Neuronal stem cell (in vitro differentiated cells): Measurements from ENCODE around the gene SLC6A16.

ENCODE experiments used
- DNase-seq: peaks from one replicate; pipeline ENCODE4 v3.0.0-alpha.2; 2013; ENCODE audit warnings: low spot score
- H2AFZ ChIP-seq: one replicate; pipeline ENCODE4 v1.6.1; 2013; ENCODE audit warnings: mild to moderate bottlenecking, low read length, inconsistent platforms
- H2AK5ac ChIP-seq: 2 replicates; pipeline ENCODE4 v1.6.1; 2013; ENCODE audit warnings: low read depth, mild to moderate bottlenecking, inconsistent platforms, low read length, moderate library complexity, mixed read lengths
- H2BK120ac ChIP-seq: 2 replicates; pipeline ENCODE4 v1.6.1; 2013; ENCODE audit warnings: low read depth, mild to moderate bottlenecking, inconsistent platforms, low read length, moderate library complexity, mixed read lengths
- H2BK12ac ChIP-seq: one replicate; pipeline ENCODE4 v1.6.1; 2013; ENCODE audit warnings: low read length, inconsistent platforms
- H2BK15ac ChIP-seq: 2 replicates; pipeline ENCODE4 v1.6.1; 2013; ENCODE audit warnings: mild to moderate bottlenecking, low read length, inconsistent platforms, mixed read lengths
- H2BK5ac ChIP-seq: one replicate; pipeline ENCODE4 v1.6.1; 2013; ENCODE audit warnings: inconsistent platforms, mild to moderate bottlenecking, low read length, moderate library complexity
- H3K14ac ChIP-seq: one replicate; pipeline ENCODE4 v1.6.1; 2013; ENCODE audit warnings: low read length, inconsistent platforms
- H3K18ac ChIP-seq: 2 replicates; pipeline ENCODE4 v1.6.1; 2013; ENCODE audit warnings: low read length, inconsistent platforms
- H3K23ac ChIP-seq: 2 replicates; pipeline ENCODE4 v1.6.1; 2013; ENCODE audit warnings: low read depth, mild to moderate bottlenecking, mixed read lengths, low read length, inconsistent platforms; ENCODE audit not compliant: poor library complexity
- H3K27ac ChIP-seq: replicated peaks from 3 replicates; pipeline ENCODE4 v1.5.1; 2013; ENCODE audit warnings: low read length, inconsistent platforms
- H3K27me3 ChIP-seq, 3 experiments: 2 replicates each; pipeline ENCODE4 v1.6.1; 2013; ENCODE audit warnings: low read length in 3 of 3, mild to moderate bottlenecking in 2 of 3, inconsistent platforms in 1 of 3, low read depth in 1 of 3, mixed read lengths in 1 of 3, moderate library complexity in 1 of 3; ENCODE audit not compliant: control insufficient read depth in 3 of 3, insufficient read depth in 3 of 3
- H3K36me3 ChIP-seq, 2 donors: replicated peaks in 1 of 2; 2 replicates each; pipeline ENCODE4 v1.6.1; 2013; ENCODE audit warnings: low read length in 2 of 2; ENCODE audit not compliant: control insufficient read depth in 2 of 2, insufficient read depth in 2 of 2
- H3K4ac ChIP-seq: 2 replicates; pipeline ENCODE4 v1.6.1; 2013; ENCODE audit warnings: inconsistent platforms, mild to moderate bottlenecking, low read length, moderate library complexity
- H3K4me1 ChIP-seq, 2 donors: 1 replicate in 1 of 2; 2 replicates in 1 of 2; pipeline ENCODE4 v1.6.1; 2013; ENCODE audit warnings: low read length in 2 of 2, low read depth in 1 of 2; ENCODE audit not compliant: control insufficient read depth in 2 of 2, insufficient read depth in 1 of 2
- H3K4me2 ChIP-seq: one replicate; pipeline ENCODE4 v1.6.1; 2013; ENCODE audit warnings: mild to moderate bottlenecking, low read length, inconsistent platforms; ENCODE audit not compliant: insufficient read depth, poor library complexity, severe bottlenecking
- H3K4me3 ChIP-seq, 2 donors: 2 replicates each; pipeline ENCODE4 v1.5.1; 2013; ENCODE audit warnings: low read length in 2 of 2, mild to moderate bottlenecking in 2 of 2, inconsistent platforms in 1 of 2, moderate library complexity in 1 of 2
- H3K79me1 ChIP-seq: one replicate; pipeline ENCODE4 v1.6.1; 2013; ENCODE audit warnings: low read depth, mild to moderate bottlenecking, inconsistent platforms, low read length, moderate library complexity
- H3K9ac ChIP-seq: one replicate; pipeline ENCODE4 v1.6.1; 2013; ENCODE audit warnings: mild to moderate bottlenecking, low read depth, low read length, inconsistent platforms; ENCODE audit not compliant: poor library complexity
- H3K9me3 ChIP-seq, 2 donors: replicated peaks in 1 of 2; 2 replicates each; pipeline versions ENCODE3 to v1.6.1; 2013; ENCODE audit warnings: low read length in 2 of 2, mild to moderate bottlenecking in 2 of 2, inconsistent platforms in 1 of 2, low read depth in 1 of 2, mixed read lengths in 1 of 2, moderate library complexity in 1 of 2; ENCODE audit not compliant: control insufficient read depth in 2 of 2, insufficient read depth in 1 of 2
- H4K8ac ChIP-seq: one replicate; pipeline ENCODE4 v1.6.1; 2013; ENCODE audit warnings: low read depth, mild to moderate bottlenecking, inconsistent platforms, low read length, moderate library complexity
- H4K91ac ChIP-seq: one replicate; pipeline ENCODE4 v1.6.1; 2013; ENCODE audit warnings: low read length, low read depth, mild to moderate bottlenecking, inconsistent platforms; ENCODE audit not compliant: poor library complexity
- WGBS, 2 donors: extraction: QIAGEN DNeasy Blood & Tissue Kit; methylation state at CpG; one replicate each; pipeline ENCODE4 v1.1.7; 2013; ENCODE audit warnings: missing lambda C conversion rate in 2 of 2, mixed read lengths in 1 of 2; ENCODE audit not compliant: insufficient read length in 2 of 2, insufficient replicate concordance in 1 of 2; ENCODE audit errors: extremely low coverage in 2 of 2; 5-methylcytosine and 5-hydroxymethylcytosine counted together

Gene SLC6A16

GRCh38 chr19:49337267-49338022 is 12.5 kb upstream of the SLC6A16 start:
- peaks cover 0 to 3% (median 0%) of the 10 kb centered on the region in 3 experiments for H3K27me3 ChIP-seq
- DNase-seq = no peak
- H3K23ac ChIP-seq = peak overlapping the region; percentile 85
- no peaks in the 10 kb centered on the region for H3K9me3 ChIP-seq
- no peak overlapping the region for H3K27ac ChIP-seq
- peak overlapping the region; percentile 81 for H2AK5ac ChIP-seq
- H3K18ac ChIP-seq = peak overlapping the region; percentile 12
- H3K4me1 ChIP-seq = peaks cover 0 to 14% of the 10 kb centered on the region in 2 donors
- H3K14ac ChIP-seq = peak overlapping the region; percentile 38
- no peak overlapping the region for H2BK12ac ChIP-seq
- peaks cover 28 to 91% of the 10 kb centered on the region in 2 donors for H3K36me3 ChIP-seq
- H3K4me2 ChIP-seq = peak overlapping the region; percentile 66
- H3K4ac ChIP-seq = no peak overlapping the region
- no peak overlapping the region for H4K8ac ChIP-seq
- no peak overlapping the region for H2BK120ac ChIP-seq
- no peak overlapping the region for H2AFZ ChIP-seq
- no peak overlapping the region for H4K91ac ChIP-seq
- H3K79me1 ChIP-seq = peaks cover 6% of the 10 kb centered on the region
- peak overlapping the region; percentile 53 for H2BK5ac ChIP-seq
- WGBS, 2 donors = no CpG with 5 or more reads among the region's 19 CpGs
- no peak overlapping the region for H3K9ac ChIP-seq
- H2BK15ac ChIP-seq = no peak overlapping the region
- no peak overlapping the region for H3K4me3 ChIP-seq

- H3K4me3 ChIP-seq = no peak overlapping the region
- no CpG with 5 or more reads among the region's 10 CpGs for WGBS, 2 donors
These were observed 11.7 kb upstream of the SLC6A16 start for GRCh38 chr19:49336482-49337266.

GRCh38 chr19:49335784-49336481 is 10.9 kb upstream of the SLC6A16 start:
- no peak for DNase-seq
- H3K18ac ChIP-seq = peak overlapping the region; percentile 57
- H3K4ac ChIP-seq = no peak overlapping the region
- no peak overlapping the region for H3K27ac ChIP-seq
- peaks cover 0 to 3% (median 0%) of the 10 kb centered on the region in 3 experiments for H3K27me3 ChIP-seq
- H3K4me3 ChIP-seq = no peak overlapping the region
- H2BK12ac ChIP-seq = no peak overlapping the region
- H3K9ac ChIP-seq = no peak overlapping the region
- H3K36me3 ChIP-seq = peaks cover 18 to 87% of the 10 kb centered on the region in 2 donors
- H2AFZ ChIP-seq = no peak overlapping the region
- no peak overlapping the region for H2BK120ac ChIP-seq
- H2BK5ac ChIP-seq = no peak overlapping the region
- no peak overlapping the region for H3K14ac ChIP-seq
- no CpG with 5 or more reads among the region's 14 CpGs for WGBS, 2 donors
- no peak overlapping the region for H4K91ac ChIP-seq
- H3K79me1 ChIP-seq = peaks cover 6% of the 10 kb centered on the region
- H3K23ac ChIP-seq = peak overlapping the region; percentile 31
- H3K4me2 ChIP-seq = no peak overlapping the region
- H2AK5ac ChIP-seq = no peak overlapping the region
- H2BK15ac ChIP-seq = no peak overlapping the region
- H3K9me3 ChIP-seq = no peaks in the 10 kb centered on the region
- no peak overlapping the region for H4K8ac ChIP-seq
- H3K4me1 ChIP-seq = peaks cover 0 to 14% of the 10 kb centered on the region in 2 donors

More at GRCh38 chr19:49336482-49337266, 11.7 kb upstream of the SLC6A16 start:
- Histone ChIP-seq H3K18ac (no peak overlapping the region), H3K4ac (no peak overlapping the region), H4K91ac (no peak overlapping the region), H3K23ac (peak overlapping the region; percentile 43), H3K27ac (no peak overlapping the region), H2BK12ac (no peak overlapping the region), H3K9ac (no peak overlapping the region), H2BK15ac (no peak overlapping the region), H3K14ac (no peak overlapping the region), H3K79me1 (peaks cover 6% of the 10 kb centered on the region), H3K4me2 (no peak overlapping the region), H3K4me1 (peaks cover 0 to 14% of the 10 kb centered on the region in 2 donors), H3K36me3 (peaks cover 23 to 87% of the 10 kb centered on the region in 2 donors), H2BK120ac (no peak overlapping the region), H3K27me3 (peaks cover 0 to 3% (median 0%) of the 10 kb centered on the region in 3 experiments), H2AFZ (no peak overlapping the region), H2BK5ac (peak overlapping the region; percentile 53), H2AK5ac (no peak overlapping the region), H3K9me3 (no peaks in the 10 kb centered on the region), H4K8ac (no peak overlapping the region)
- no peak for DNase-seq
